A549 (cell line): ENCODE results near the gene CLEC5A. TPM values are rescaled to one million over a fixed set of nuclear protein-coding genes. Genes with fewer than 3 reads are reported as not detected.

Experiments
- ATAC-seq, 2 experiments: fragments of 200-7000 bp in 1 of 2; fragments of >200 bp in 1 of 2; cut with Nextera tagmentation in 1 of 2; cut with Tn5 transposase in 1 of 2; 3 replicates each; pipeline versions ENCODE4 v1.8.0 to v1.9.1; 2018 to 2020; ENCODE audit warnings: mild to moderate bottlenecking in 1 of 2, moderate library complexity in 1 of 2
- CTCF ChIA-PET: fragments of 300-600 bp; sonication (Branson Sonifier 250); formaldehyde crosslinking; extraction: SDS; loops from one replicate; lab custom pipeline; 2021; ENCODE audit warnings: antibody characterized with exemption, inconsistent platforms; lab: Yijun Ruan, JAX
- POLR2A ChIA-PET: fragments of 350-600 bp; formaldehyde crosslinking; extraction: SDS; loops from one replicate; lab custom pipeline; 2021; ENCODE audit warnings: antibody characterized with exemption, inconsistent platforms; lab: Yijun Ruan, JAX
- DNase-seq, 2 experiments: peaks; one replicate each; pipeline versions ENCODE4 v3.0.0 to v3.0.0-alpha.2; 2011 to 2016; ENCODE audit warnings: low read depth in 1 of 2, low spot score in 1 of 2
- FAIRE-seq: peaks from 2 replicates; lab custom pipeline; 2011; peaks lifted over from hg19 to GRCh38; lab: Jason Lieb, UNC
- H3K27ac ChIP-seq, 2 experiments: fragments of >200 bp; sonication (Bioruptor Twin); formaldehyde crosslinking; 3 replicates each; pipeline ENCODE4 v1.5.1; 2016 to 2017
- H3K4me1 ChIP-seq: fragments of >200 bp; sonication (Bioruptor Twin); formaldehyde crosslinking; 3 replicates; pipeline ENCODE4 v1.6.1; 2016
- H3K4me2 ChIP-seq: fragments of >200 bp; sonication (Bioruptor Twin); formaldehyde crosslinking; 3 replicates; pipeline ENCODE4 v1.6.1; 2016
- H3K4me3 ChIP-seq: fragments of >200 bp; sonication (Bioruptor Twin); formaldehyde crosslinking; 3 replicates; pipeline ENCODE4 v1.5.1; 2016
- H3K9me3 ChIP-seq: fragments of >200 bp; sonication (Bioruptor Twin); formaldehyde crosslinking; 3 replicates; pipeline ENCODE4 v1.6.1; 2016
- CBX2 ChIP-seq: fragments of 200-600 bp; sonication (generic); IDR thresholded peaks from 2 replicates; pipeline ENCODE4 v1.6.1; 2016; ENCODE audit warnings: low read depth, mild to moderate bottlenecking, borderline replicate concordance
- CBX8 ChIP-seq: fragments of 200-600 bp; sonication (generic); IDR thresholded peaks from 2 replicates; pipeline ENCODE4 v1.6.1; 2016
- CEBPB ChIP-seq, 2 experiments: fragments of >200 bp in 1 of 2; sonication (Bioruptor Twin) in 1 of 2; formaldehyde crosslinking in 1 of 2; IDR thresholded peaks; 2 replicates each; pipeline ENCODE4 v1.6.1; 2012 to 2016
- CHD4 ChIP-seq: fragments of 200-600 bp; sonication (generic); IDR thresholded peaks from 2 replicates; pipeline ENCODE4 v1.6.1; 2016; ENCODE audit warnings: antibody characterized with exemption, mild to moderate bottlenecking, borderline replicate concordance
- EP300 ChIP-seq, 2 experiments: fragments of >200 bp; sonication (Bioruptor Twin); formaldehyde crosslinking; IDR thresholded peaks; 2 replicates in 1 of 2; 3 replicates in 1 of 2; pipeline ENCODE4 v1.6.1; 2016 to 2017
- FOSL2 ChIP-seq, 2 experiments: fragments of 450-650 bp in 1 of 2; fragments of >200 bp in 1 of 2; sonication (Bioruptor Twin) in 1 of 2; formaldehyde crosslinking; IDR thresholded peaks; 2 replicates each; pipeline versions ENCODE4 v1.5.0 to v1.6.1; 2016 to 2020; ENCODE audit warnings: mild to moderate bottlenecking in 1 of 2, moderate library complexity in 1 of 2
- FOXS1 ChIP-seq: fragments of 250-450 bp; sonication (Bioruptor Pico); IDR thresholded peaks from 2 replicates; pipeline ENCODE4 v1.5.0; 2020; ENCODE audit warnings: mild to moderate bottlenecking, moderate library complexity
- GATA3 ChIP-seq: IDR thresholded peaks from 2 replicates; pipeline ENCODE4 v1.6.1; 2012; ENCODE audit warnings: borderline replicate concordance
- HEYL ChIP-seq: fragments of 250-450 bp; sonication (Bioruptor Pico); IDR thresholded peaks from 2 replicates; pipeline ENCODE4 v1.8.0; 2021; ENCODE audit warnings: mild to moderate bottlenecking, moderate library complexity
- HOXA7 ChIP-seq: fragments of 250-450 bp; sonication (Bioruptor Pico); IDR thresholded peaks from 2 replicates; pipeline ENCODE4 v1.5.0; 2020; ENCODE audit warnings: mild to moderate bottlenecking, moderate library complexity
- HOXB13 ChIP-seq: fragments of 250-450 bp; sonication (Bioruptor Pico); IDR thresholded peaks from 2 replicates; pipeline ENCODE4 v1.5.0; 2020; ENCODE audit warnings: low read depth, mild to moderate bottlenecking, moderate library complexity
- MAFK ChIP-seq: fragments of 450-650 bp; IDR thresholded peaks from 2 replicates; pipeline ENCODE4 v1.6.1; 2014; ENCODE audit not compliant: partially characterized antibody
- NFE2L2 ChIP-seq: fragments of 150-350 bp; conservative IDR thresholded peaks from 2 replicates; pipeline ENCODE4 v1.6.1; 2014; ENCODE audit warnings: low read length
- POLR2AphosphoS2 ChIP-seq: conservative IDR thresholded peaks from 2 replicates; pipeline ENCODE4 v1.6.1; 2012; ENCODE audit warnings: low read length, improper control_type of control experiment, inconsistent platforms
- RARB ChIP-seq: fragments of 250-450 bp; sonication (Bioruptor Pico); IDR thresholded peaks from 2 replicates; pipeline ENCODE4 v1.8.0; 2021; ENCODE audit warnings: mild to moderate bottlenecking, moderate library complexity
- RFX5 ChIP-seq: fragments of 450-650 bp; IDR thresholded peaks from 2 replicates; pipeline ENCODE4 v1.7.1; 2014; ENCODE audit warnings: antibody characterized with exemption, mild to moderate bottlenecking, moderate library complexity
- SREBF2 ChIP-seq: fragments of 450-650 bp; IDR thresholded peaks from 2 replicates; pipeline ENCODE4 v1.6.1; 2014; ENCODE audit warnings: mild to moderate bottlenecking, moderate library complexity
- TFCP2L1 ChIP-seq: fragments of 250-450 bp; sonication (Bioruptor Pico); IDR thresholded peaks from 2 replicates; pipeline ENCODE4 v1.5.0; 2021; ENCODE audit warnings: mild to moderate bottlenecking
- ZC3H11A ChIP-seq: fragments of 450-650 bp; IDR thresholded peaks from 2 replicates; pipeline ENCODE4 v1.6.1; 2014; ENCODE audit warnings: antibody characterized with exemption, mild to moderate bottlenecking
- WGBS: methylation state at CpG from one replicate; pipeline ENCODE4 v1.1.6; 2017; ENCODE audit errors: missing lambda C conversion rate; 5-methylcytosine and 5-hydroxymethylcytosine counted together
- polyA plus RNA-seq, 4 experiments: library from polyadenylated mRNA; depleted of rRNA in 3 of 4; stranded (reverse); fragments of >200 nt; fragmentation: RNase III in 1 of 4; extraction: RNeasy Plus Mini Kit Qiagen cat#74134 plus additional on column Dnase treatment in 1 of 4; gene quantifications; 2 replicates in 3 of 4; 3 replicates in 1 of 4; pipeline ENCODE4 v1.2.3, GENCODE V29; 2011 to 2017
- TF ChIP-seq, protein P1 (sequence below): fragments of 450-650 bp; IDR thresholded peaks from 2 replicates; pipeline ENCODE4 v1.6.1; 2014; ENCODE audit warnings: antibody characterized with exemption
- TF ChIP-seq, protein P2 (sequence below): fragments of 150-350 bp; IDR thresholded peaks from 2 replicates; pipeline ENCODE4 v1.6.1; 2014; ENCODE audit warnings: low read depth, mild to moderate bottlenecking, low read length
- TF ChIP-seq, protein P3 (sequence below): fragments of >200 bp; sonication (Bioruptor Twin); formaldehyde crosslinking; IDR thresholded peaks from 2 replicates; pipeline ENCODE4 v1.6.1; 2016
- TF ChIP-seq, protein P4 (sequence below): IDR thresholded peaks from 2 replicates; pipeline ENCODE4 v1.6.1; 2012
- TF ChIP-seq, protein P5 (sequence below): IDR thresholded peaks from 2 replicates; pipeline ENCODE4 v1.6.1; 2012; ENCODE audit warnings: low read depth, borderline replicate concordance
- TF ChIP-seq, protein P6 (sequence below): fragments of 250-450 bp; sonication (Bioruptor Pico); IDR thresholded peaks from 2 replicates; pipeline ENCODE4 v1.5.0; 2021; ENCODE audit warnings: mild to moderate bottlenecking, moderate library complexity, borderline replicate concordance

Gene CLEC5A
- polyA plus RNA-seq, 2 of the 4 experiments (the other 2 are of a cell fraction): not detected

DNA sequence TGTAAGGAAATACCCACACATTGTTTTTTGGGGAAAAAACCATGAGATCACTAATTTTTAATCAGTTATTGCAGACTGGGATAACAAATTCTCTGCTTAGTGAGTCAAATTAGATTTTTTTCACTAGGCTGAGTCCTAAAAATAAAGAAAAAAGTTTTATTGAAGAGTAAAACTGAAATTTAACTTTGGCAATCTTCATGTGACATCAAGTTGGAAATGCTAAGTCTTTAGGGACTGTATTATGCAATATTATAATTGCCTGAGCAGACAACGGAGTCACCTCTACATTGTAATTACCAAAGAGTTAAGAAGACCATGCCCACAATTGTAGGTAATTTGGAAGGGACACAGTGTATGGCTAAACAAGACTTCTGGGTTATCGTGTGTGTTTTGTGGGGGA, 2.2 kb upstream of the CLEC5A start:
- H3K4me2 ChIP-seq: no peak overlapping the region
- ChIA-PET POLR2A (no interaction called here), CTCF (no interaction called here)
- H3K4me3 ChIP-seq: no peak overlapping the region
- no peak for FAIRE-seq
- WGBS: 12% methylated on average over 2 of the region's 2 CpGs
- no peaks in the 10 kb centered on the region for H3K9me3 ChIP-seq
- ATAC-seq: no peak
- TF ChIP-seq NFE2L2: no peak
- no peak for TF ChIP-seq MAFK
- TF ChIP-seq, protein P1, sequence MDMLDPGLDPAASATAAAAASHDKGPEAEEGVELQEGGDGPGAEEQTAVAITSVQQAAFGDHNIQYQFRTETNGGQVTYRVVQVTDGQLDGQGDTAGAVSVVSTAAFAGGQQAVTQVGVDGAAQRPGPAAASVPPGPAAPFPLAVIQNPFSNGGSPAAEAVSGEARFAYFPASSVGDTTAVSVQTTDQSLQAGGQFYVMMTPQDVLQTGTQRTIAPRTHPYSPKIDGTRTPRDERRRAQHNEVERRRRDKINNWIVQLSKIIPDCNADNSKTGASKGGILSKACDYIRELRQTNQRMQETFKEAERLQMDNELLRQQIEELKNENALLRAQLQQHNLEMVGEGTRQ: no peak
- TF ChIP-seq RFX5: no peak
- no peak for TF ChIP-seq RARB (CRISPR knock-in tag)
- TF ChIP-seq FOXS1 (CRISPR knock-in tag): no peak
- no peak for TF ChIP-seq ZC3H11A
- no peak for TF ChIP-seq HEYL (CRISPR knock-in tag)
- TF ChIP-seq, protein P2, sequence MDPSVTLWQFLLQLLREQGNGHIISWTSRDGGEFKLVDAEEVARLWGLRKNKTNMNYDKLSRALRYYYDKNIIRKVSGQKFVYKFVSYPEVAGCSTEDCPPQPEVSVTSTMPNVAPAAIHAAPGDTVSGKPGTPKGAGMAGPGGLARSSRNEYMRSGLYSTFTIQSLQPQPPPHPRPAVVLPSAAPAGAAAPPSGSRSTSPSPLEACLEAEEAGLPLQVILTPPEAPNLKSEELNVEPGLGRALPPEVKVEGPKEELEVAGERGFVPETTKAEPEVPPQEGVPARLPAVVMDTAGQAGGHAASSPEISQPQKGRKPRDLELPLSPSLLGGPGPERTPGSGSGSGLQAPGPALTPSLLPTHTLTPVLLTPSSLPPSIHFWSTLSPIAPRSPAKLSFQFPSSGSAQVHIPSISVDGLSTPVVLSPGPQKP: no peak
- no peak for TF ChIP-seq CBX2
- TF ChIP-seq, protein P3, sequence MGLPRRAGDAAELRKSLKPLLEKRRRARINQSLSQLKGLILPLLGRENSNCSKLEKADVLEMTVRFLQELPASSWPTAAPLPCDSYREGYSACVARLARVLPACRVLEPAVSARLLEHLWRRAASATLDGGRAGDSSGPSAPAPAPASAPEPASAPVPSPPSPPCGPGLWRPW: no peak
- no peak for TF ChIP-seq CBX8
- TF ChIP-seq SREBF2: no peak
- DNase-seq: no peak
- H3K27ac ChIP-seq: no peak overlapping the region
- H3K4me1 ChIP-seq: no peaks in the 10 kb centered on the region

DNA sequence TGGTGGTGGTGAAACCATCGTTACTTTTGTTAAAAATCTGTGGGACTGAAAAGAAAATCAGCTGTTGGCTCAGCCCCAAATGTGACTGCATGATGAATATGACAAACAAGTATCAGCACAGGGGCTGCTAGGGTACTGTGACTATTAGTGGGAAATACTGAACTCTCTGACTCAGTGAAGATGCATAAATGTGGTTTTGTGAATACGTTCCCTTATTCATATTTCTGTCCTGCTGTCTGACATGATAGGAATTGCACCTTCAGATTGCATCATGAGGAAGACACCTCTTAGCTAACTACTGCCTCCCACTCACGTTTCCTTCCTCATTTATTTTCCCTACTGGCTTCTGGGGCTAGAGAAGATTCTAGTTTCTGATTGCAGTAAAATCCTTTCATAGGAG, 1.4 kb downstream of the CLEC5A start:
- DNase-seq: no peak
- Histone ChIP-seq H3K4me1 (no peaks in the 10 kb centered on the region), H3K27ac (no peak overlapping the region), H3K9me3 (no peaks in the 10 kb centered on the region), H3K4me2 (no peak overlapping the region), H3K4me3 (no peak overlapping the region)
- FAIRE-seq: no peak
- no peak for ATAC-seq
- POLR2A ChIA-PET: no interaction called here
- TF ChIP-seq SREBF2: no peak
- no peak for TF ChIP-seq POLR2AphosphoS2
- no peak for TF ChIP-seq RFX5
- TF ChIP-seq HOXB13: no peak
- TF ChIP-seq TFCP2L1 (CRISPR knock-in tag): no peak
- no peak for TF ChIP-seq CBX2
- TF ChIP-seq FOSL2 (IDR thresholded peaks at IDR 0.05): no peak
- TF ChIP-seq FOSL2 (CRISPR knock-in tag; IDR thresholded peaks at IDR 0.05): no peak
- TF ChIP-seq, protein P4, sequence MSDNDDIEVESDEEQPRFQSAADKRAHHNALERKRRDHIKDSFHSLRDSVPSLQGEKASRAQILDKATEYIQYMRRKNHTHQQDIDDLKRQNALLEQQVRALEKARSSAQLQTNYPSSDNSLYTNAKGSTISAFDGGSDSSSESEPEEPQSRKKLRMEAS: no peak
- no peak for TF ChIP-seq GATA3
- TF ChIP-seq CHD4: no peak
- TF ChIP-seq, protein P5, sequence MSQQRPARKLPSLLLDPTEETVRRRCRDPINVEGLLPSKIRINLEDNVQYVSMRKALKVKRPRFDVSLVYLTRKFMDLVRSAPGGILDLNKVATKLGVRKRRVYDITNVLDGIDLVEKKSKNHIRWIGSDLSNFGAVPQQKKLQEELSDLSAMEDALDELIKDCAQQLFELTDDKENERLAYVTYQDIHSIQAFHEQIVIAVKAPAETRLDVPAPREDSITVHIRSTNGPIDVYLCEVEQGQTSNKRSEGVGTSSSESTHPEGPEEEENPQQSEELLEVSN: no peak
- TF ChIP-seq, protein P6, sequence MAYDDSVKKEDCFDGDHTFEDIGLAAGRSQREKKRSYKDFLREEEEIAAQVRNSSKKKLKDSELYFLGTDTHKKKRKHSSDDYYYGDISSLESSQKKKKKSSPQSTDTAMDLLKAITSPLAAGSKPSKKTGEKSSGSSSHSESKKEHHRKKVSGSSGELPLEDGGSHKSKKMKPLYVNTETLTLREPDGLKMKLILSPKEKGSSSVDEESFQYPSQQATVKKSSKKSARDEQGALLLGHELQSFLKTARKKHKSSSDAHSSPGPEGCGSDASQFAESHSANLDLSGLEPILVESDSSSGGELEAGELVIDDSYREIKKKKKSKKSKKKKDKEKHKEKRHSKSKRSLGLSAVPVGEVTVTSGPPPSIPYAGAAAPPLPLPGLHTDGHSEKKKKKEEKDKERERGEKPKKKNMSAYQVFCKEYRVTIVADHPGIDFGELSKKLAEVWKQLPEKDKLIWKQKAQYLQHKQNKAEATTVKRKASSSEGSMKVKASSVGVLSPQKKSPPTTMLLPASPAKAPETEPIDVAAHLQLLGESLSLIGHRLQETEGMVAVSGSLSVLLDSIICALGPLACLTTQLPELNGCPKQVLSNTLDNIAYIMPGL: no peak
- TF ChIP-seq HOXA7: no peak
- TF ChIP-seq, protein P1: no peak
- TF ChIP-seq FOXS1 (CRISPR knock-in tag): no peak
- TF ChIP-seq EP300 (IDR thresholded peaks at IDR 0.05): no peak
- TF ChIP-seq CEBPB (IDR thresholded peaks at IDR 0.05): no peak
- CTCF ChIA-PET: no interaction called here
- 5% methylated on average over 3 of the region's 3 CpGs for WGBS
